ENCODE data around the gene HIVEP2.

HIVEP2 gene

DNA sequence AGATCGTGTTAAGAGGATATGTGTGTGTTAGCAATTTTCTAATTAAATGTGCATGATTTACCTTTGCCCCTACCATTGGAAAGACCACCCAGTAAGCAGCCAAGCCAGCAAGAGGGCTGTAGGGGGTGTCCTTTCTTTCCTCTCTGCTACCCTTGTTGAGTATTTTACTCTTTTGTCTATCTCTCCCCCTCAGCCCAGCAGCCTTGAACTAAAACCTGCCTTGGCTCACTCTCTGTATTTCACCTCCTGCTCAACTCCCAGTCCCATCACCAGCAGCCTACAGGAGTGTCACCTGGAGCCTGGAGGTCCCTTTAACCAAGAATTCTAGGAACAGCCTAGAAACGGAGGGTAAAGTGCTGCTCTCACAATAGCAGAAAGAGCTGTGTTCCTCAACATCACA lies 81.0 kb downstream of the HIVEP2 start:
- no peaks in the 10 kb centered on the region for H4K20me1 ChIP-seq (ENCODE audit: insufficient read depth)
- TF ChIP-seq, protein P1, sequence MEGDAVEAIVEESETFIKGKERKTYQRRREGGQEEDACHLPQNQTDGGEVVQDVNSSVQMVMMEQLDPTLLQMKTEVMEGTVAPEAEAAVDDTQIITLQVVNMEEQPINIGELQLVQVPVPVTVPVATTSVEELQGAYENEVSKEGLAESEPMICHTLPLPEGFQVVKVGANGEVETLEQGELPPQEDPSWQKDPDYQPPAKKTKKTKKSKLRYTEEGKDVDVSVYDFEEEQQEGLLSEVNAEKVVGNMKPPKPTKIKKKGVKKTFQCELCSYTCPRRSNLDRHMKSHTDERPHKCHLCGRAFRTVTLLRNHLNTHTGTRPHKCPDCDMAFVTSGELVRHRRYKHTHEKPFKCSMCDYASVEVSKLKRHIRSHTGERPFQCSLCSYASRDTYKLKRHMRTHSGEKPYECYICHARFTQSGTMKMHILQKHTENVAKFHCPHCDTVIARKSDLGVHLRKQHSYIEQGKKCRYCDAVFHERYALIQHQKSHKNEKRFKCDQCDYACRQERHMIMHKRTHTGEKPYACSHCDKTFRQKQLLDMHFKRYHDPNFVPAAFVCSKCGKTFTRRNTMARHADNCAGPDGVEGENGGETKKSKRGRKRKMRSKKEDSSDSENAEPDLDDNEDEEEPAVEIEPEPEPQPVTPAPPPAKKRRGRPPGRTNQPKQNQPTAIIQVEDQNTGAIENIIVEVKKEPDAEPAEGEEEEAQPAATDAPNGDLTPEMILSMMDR (conservative IDR thresholded peaks at IDR 0.05; ENCODE audit: low read depth, low read length) = no peak

DNA sequence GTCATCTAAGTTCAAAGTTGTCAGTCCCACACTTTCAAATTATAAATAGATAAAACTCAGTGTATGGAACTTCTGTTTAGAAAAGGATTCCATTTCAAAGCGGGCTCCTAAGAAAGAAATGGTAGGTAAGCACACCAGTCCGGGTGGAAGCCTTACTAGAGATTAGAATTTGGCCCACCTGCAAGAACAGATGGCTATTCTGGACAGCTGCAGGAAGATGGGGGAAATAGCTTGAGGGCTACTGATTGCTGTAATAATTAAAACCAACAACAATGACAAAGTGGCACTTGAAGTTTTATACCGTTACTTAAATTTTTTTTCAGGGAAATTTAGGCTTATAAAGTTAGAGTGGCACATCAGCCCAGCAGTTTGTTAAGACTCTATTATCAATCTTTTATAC lies 83.3 kb downstream of the HIVEP2 start:
- Histone ChIP-seq H4K20me1 (ENCODE audit: insufficient read depth) (no peaks in the 10 kb centered on the region), H2AFZ (ENCODE audit: low read depth) (no peak overlapping the region), H3K9ac (no peak overlapping the region), H3K27me3 (ENCODE audit: insufficient read depth, low read depth) (no peaks in the 10 kb centered on the region), H3K27ac (no peak overlapping the region), H3K4me2 (no peak overlapping the region), H3K79me2 (ENCODE audit: insufficient read depth, low read depth) (no peaks in the 10 kb centered on the region), H3K36me3 (ENCODE audit: insufficient read depth) (no peaks in the 10 kb centered on the region), H3K4me3 (IDR thresholded peaks at IDR 0.05; ENCODE audit: insufficient read depth, low read depth, low read length) (no peak overlapping the region), H3K4me1 (ENCODE audit: low read depth, poor library complexity, severe bottlenecking) (peaks cover 26% of the 10 kb centered on the region)
- TF ChIP-seq, protein P1 (conservative IDR thresholded peaks at IDR 0.05; ENCODE audit: low read depth, low read length) = no peak

More for the DNA sequence above, 81.0 kb downstream of the HIVEP2 start:
- Histone ChIP-seq H3K79me2 (ENCODE audit: insufficient read depth, low read depth) (peaks cover 4% of the 10 kb centered on the region; the same call in 1 of the 2 replicates), H3K36me3 (ENCODE audit: insufficient read depth) (no peaks in the 10 kb centered on the region), H3K9ac (no peak overlapping the region), H3K4me2 (no peak overlapping the region), H3K4me3 (IDR thresholded peaks at IDR 0.05; ENCODE audit: insufficient read depth, low read depth, low read length) (no peak overlapping the region), H3K4me1 (ENCODE audit: low read depth, poor library complexity, severe bottlenecking) (peaks cover 11% of the 10 kb centered on the region), H3K27me3 (ENCODE audit: insufficient read depth, low read depth) (no peaks in the 10 kb centered on the region), H2AFZ (ENCODE audit: low read depth) (no peak overlapping the region), H3K27ac (no peak overlapping the region)

DNA sequence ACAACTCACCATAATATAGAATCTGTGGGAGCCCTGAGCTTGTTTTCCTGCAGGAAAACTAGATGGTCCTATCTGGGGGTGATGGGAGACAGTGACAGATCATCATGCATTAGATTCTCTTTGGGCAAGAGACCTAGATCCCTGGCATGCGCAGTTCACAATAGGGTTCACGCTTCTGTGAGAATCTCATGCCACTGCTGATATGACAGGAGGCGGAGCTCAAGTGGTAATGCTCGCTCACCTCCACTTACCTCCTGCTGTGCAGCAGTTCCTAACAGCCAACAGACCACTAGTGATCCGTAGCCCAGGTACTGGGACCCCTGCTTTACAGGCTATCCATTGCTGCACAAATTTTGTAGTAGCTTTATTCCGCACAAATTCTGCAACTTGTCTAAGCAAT lies 84.5 kb downstream of the HIVEP2 start:
- no peaks in the 10 kb centered on the region for H3K27me3 ChIP-seq (ENCODE audit: insufficient read depth, low read depth)
- peaks cover 4% of the 10 kb centered on the region; the same call in 1 of the 2 replicates for H3K79me2 ChIP-seq (ENCODE audit: insufficient read depth, low read depth)
- H3K9ac ChIP-seq = no peak overlapping the region
- H3K4me1 ChIP-seq (ENCODE audit: low read depth, poor library complexity, severe bottlenecking) = peaks cover 36% of the 10 kb centered on the region
- H4K20me1 ChIP-seq (ENCODE audit: insufficient read depth) = no peaks in the 10 kb centered on the region
- no peak overlapping the region for H3K27ac ChIP-seq
- no peaks in the 10 kb centered on the region for H3K36me3 ChIP-seq (ENCODE audit: insufficient read depth)
- TF ChIP-seq, protein P1 (conservative IDR thresholded peaks at IDR 0.05; ENCODE audit: low read depth, low read length) = no peak
- no peak overlapping the region for H3K4me2 ChIP-seq
- no peak overlapping the region for H3K4me3 ChIP-seq (IDR thresholded peaks at IDR 0.05; ENCODE audit: insufficient read depth, low read depth, low read length)
- no peak overlapping the region for H2AFZ ChIP-seq (ENCODE audit: low read depth)

DNA sequence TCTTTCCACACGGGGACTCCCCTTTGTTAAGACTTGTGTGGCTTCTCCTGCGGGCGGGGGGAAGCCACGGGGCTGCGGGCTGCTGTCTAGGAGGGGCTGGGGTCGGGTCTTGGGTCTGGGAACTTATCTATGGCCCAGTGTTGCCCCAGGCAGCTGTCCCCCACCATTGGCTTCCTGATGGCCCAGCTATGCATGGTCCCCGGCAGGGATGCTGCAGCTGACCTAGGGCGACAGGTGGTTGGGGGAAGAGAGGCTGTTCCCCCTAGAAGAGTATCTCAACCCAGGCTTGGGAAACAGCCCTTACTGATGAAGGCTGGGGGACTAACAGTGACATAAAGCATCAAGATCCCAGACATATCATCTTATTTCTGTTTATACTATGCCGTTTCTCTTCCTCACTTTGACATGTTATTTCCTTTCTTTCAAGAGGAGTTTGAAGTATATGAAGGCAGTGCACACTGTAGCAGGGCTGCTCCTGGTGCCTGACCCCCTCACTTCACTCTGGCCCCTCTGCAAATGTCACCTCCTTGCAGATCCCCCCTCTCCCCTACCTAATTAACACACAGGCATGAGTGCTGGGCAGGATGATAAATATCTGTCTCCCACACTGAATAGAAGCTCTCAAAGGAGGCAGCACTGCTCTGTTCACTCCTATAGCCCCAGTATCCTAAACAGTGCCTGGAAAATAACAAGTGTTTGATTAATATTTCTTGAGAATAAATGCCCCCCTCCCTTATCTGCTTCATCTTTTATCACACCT lies 87.0 kb downstream of the HIVEP2 start:
- Histone ChIP-seq H3K4me2 (peak overlapping the region; percentile 81), H3K9ac (peak overlapping the region; percentile 65; the same call in 1 of the 2 replicates)

More for the DNA sequence above, 87.0 kb downstream of the HIVEP2 start:
- Histone ChIP-seq H2AFZ (ENCODE audit: low read depth) (peak overlapping the region; percentile 11), H3K4me1 (ENCODE audit: low read depth, poor library complexity, severe bottlenecking) (peaks cover 61% of the 10 kb centered on the region), H3K36me3 (ENCODE audit: insufficient read depth) (no peaks in the 10 kb centered on the region), H3K27me3 (ENCODE audit: insufficient read depth, low read depth) (no peaks in the 10 kb centered on the region), H3K79me2 (ENCODE audit: insufficient read depth, low read depth) (peaks cover 28% of the 10 kb centered on the region; the same call in 1 of the 2 replicates), H4K20me1 (ENCODE audit: insufficient read depth) (no peaks in the 10 kb centered on the region), H3K4me3 (IDR thresholded peaks at IDR 0.05; ENCODE audit: insufficient read depth, low read depth, low read length) (no peak overlapping the region), H3K27ac (peak overlapping the region; percentile 87)
- TF ChIP-seq, protein P1 (conservative IDR thresholded peaks at IDR 0.05; ENCODE audit: low read depth, low read length) = no peak

All from KMS-11 (cell line).